ENCODE results near the gene TBC1D3H.
"Not testable (repeated sequence)": the region's sequence is repeated elsewhere in the genome, so short reads cannot be mapped to it uniquely, and the experiment has no call there.

Gene TBC1D3H

DNA sequence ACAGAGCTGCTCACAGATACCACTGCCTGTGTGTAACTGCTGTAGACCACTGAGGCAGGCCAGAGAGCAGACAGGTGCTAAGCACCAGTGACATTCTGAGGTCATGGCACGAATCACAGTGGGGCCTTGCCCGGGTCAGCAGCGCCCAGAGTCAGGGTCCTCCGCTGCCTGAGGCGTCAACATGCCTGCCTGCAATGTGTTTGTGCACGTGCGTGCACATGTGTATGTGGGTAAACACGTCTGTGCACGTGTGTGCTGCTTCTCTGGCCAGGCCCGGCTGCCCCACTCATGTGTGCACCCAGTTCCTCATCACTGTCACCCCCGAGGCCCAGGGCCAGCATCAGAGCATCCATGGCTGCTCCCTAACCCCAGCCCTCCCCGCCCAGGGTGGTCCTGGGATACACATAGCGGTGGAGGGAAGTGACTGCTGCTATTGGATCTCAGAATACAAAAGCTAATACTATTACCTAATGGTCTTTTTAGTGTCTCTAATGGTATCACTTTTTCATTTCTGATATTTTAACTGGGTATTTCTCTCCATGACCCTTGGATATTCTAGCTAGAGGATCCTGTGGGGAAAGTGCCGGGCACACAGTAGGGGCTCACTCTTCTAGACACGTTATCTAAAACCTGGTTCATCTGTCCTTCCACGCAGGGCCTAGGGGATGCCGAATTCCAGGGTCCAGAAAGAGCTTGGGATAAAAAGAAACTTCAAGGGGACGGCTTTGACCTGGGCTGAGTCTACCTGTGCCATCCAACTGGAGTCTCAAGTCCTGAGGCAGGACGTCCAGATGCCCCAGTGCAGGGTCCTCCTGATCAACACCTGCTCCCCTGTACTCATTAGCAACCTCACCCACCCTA lies at the start of gene TBC1D3H:
TBC1D3H (minus strand) TSS at position 51 of the 861 bp plus-strand sequence. CDS start 1,540 bp downstream, outside the sequence.
- H3K9me3 ChIP-seq; H3K4me1 ChIP-seq; H3K4me3 ChIP-seq; in situ Hi-C loops (cut with MboI; ENCODE audit: low sequenced_read_pairs); H3K36me3 ChIP-seq (replicated peaks); H3K27me3 ChIP-seq (ENCODE audit: low read depth): not testable (repeated sequence)
- peak in 1 of 2 experiments; percentile 6 for DNase-seq (ENCODE audit: low spot score in 2 of 2)

- H3K9me3 ChIP-seq; H3K4me1 ChIP-seq; in situ Hi-C loops (cut with MboI; ENCODE audit: low sequenced_read_pairs); H3K36me3 ChIP-seq (replicated peaks); H3K4me3 ChIP-seq; H3K27me3 ChIP-seq (ENCODE audit: low read depth): not testable (repeated sequence)
- peak in 1 of 2 experiments; percentile 40 for DNase-seq (ENCODE audit: low spot score in 2 of 2)
Measured at GRCh38 chr17:36428891-36429290, 40.7 kb upstream of the TBC1D3H start.

- H3K36me3 ChIP-seq (replicated peaks); in situ Hi-C loops (cut with MboI; ENCODE audit: low sequenced_read_pairs); DNase-seq (ENCODE audit: low spot score in 2 of 2): not testable (repeated sequence)
Measured at GRCh38 chr17:36415180-36415941, 27.1 kb upstream of the TBC1D3H start.

GRCh38 chr17:36390943-36391645 lies 2.9 kb upstream of the TBC1D3H start:
- in situ Hi-C loops (cut with MboI; ENCODE audit: low sequenced_read_pairs); H3K4me3 ChIP-seq; H3K27me3 ChIP-seq (ENCODE audit: low read depth); DNase-seq (ENCODE audit: low spot score in 2 of 2); H3K36me3 ChIP-seq (replicated peaks); H3K9me3 ChIP-seq; H3K4me1 ChIP-seq: not testable (repeated sequence)

More at GRCh38 chr17:36415180-36415941, 27.1 kb upstream of the TBC1D3H start:
- not testable (repeated sequence) for H3K4me3 ChIP-seq; H3K27me3 ChIP-seq (ENCODE audit: low read depth); H3K4me1 ChIP-seq; H3K9me3 ChIP-seq

GRCh38 chr17:36375938-36376337 lies 12.3 kb downstream of the TBC1D3H start:
- H3K4me1 ChIP-seq; in situ Hi-C loops (cut with MboI; ENCODE audit: low sequenced_read_pairs); H3K9me3 ChIP-seq; DNase-seq (ENCODE audit: low spot score in 2 of 2); H3K27me3 ChIP-seq (ENCODE audit: low read depth); H3K4me3 ChIP-seq; H3K36me3 ChIP-seq (replicated peaks): not testable (repeated sequence)

DNA sequence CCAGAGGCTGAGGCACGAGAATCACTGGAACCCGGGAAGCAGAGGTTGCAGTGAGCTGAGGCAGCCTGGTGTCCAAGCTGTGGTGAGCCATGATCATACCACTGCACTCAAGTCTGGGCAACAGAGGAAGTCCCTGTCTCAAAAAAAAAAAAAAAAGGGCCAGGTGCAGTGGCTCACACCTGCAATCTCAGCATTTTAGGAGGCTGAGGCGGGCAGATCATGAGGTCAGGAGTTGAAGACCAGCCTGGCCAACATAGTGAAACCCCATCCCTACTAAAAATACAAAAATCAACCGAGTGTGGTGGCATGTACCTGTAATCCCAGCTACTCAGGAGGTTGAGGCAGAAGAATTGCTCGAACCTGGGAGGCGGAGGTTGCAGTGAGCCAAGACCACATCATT lies 25.7 kb downstream of the TBC1D3H start:
- in situ Hi-C loops (cut with MboI; ENCODE audit: low sequenced_read_pairs); H3K27me3 ChIP-seq (ENCODE audit: low read depth): not testable (repeated sequence)

More for the DNA sequence above, 25.7 kb downstream of the TBC1D3H start:
- not testable (repeated sequence) for H3K36me3 ChIP-seq (replicated peaks); H3K9me3 ChIP-seq; DNase-seq (ENCODE audit: low spot score in 2 of 2); H3K4me3 ChIP-seq; H3K4me1 ChIP-seq

Measured in HAP-1 (cell line).